Measurements from ENCODE around the gene RUNX3. TPM values are rescaled to one million over a fixed set of nuclear protein-coding genes. Genes with fewer than 3 reads are reported as not detected.

Gene RUNX3
- total and polyA plus RNA-seq, 8 donors, result 0.98 to 8.7 (median 1.5) TPM

Small RNA genes lying within 50 kb of the gene (microRNA-seq; reads per million reads assigned to microRNA genes)
- gene MIR6731, result 0.50 to 0.68 reads per million in 2 donors

Other genes with a start within 250 kb of the RUNX3 start
- 100 to 1,000 TPM; 158 to 197 TPM for gene CLIC4, start 184.8 kb downstream of the RUNX3 start, total RNA-seq
- gene CLIC4, start 184.8 kb downstream of the RUNX3 start, polyA plus RNA-seq (ENCODE audit: insufficient read length in 6 of 6), result 100 to 1,000 TPM; 209 to 257 (median 233) TPM